Activated T-helper 2 cell treated with anti-CD3 and anti-CD28 coated beads, Interferon-gamma antibody, Interleukin-2, Interleukin-4, amounts not matched to agents 10 μg/mL and 5 μg/mL and 100 μg/mL, durations not matched to agents 14 hours and 24 hours and 36 hours (primary cell): ENCODE results near the gene ZNF74. TPM values are rescaled to one million over a fixed set of nuclear protein-coding genes. Genes with fewer than 3 reads are reported as not detected.

ENCODE experiments used
- total RNA-seq: library from RNA; stranded (reverse); gene quantifications from 2 replicates; pipeline ENCODE4 v1.2.3, GENCODE V29; 2022

The ZNF74 gene
- total RNA-seq, 1 donor from 2014 or later: 14.4 TPM

Other genes starting within 250 kb of the ZNF74 start
- 0.11 TPM in 1 of 2 replicates, not detected in the other for gene CCDC188, start 243.1 kb upstream of the ZNF74 start, total RNA-seq
- 1.9 and 2.2 TPM in 2 replicates for gene RTN4R, start 125.8 kb upstream of the ZNF74 start, total RNA-seq
- 29.0 and 31.1 TPM in 2 replicates for gene DGCR6L, start 74.1 kb upstream of the ZNF74 start, total RNA-seq
- 0.55 and 0.62 TPM in 2 replicates for gene SCARF2, start 43.7 kb downstream of the ZNF74 start, total RNA-seq
- gene KLHL22, start 101.6 kb downstream of the ZNF74 start, total RNA-seq: 34.0 and 38.0 TPM in 2 replicates
- 123 and 129 TPM in 2 replicates for gene MED15, start 113.5 kb downstream of the ZNF74 start, total RNA-seq